Liver (tissue), 10 donors: ENCODE measurements around the gene EPM2A. TPM values are rescaled to one million over a fixed set of nuclear protein-coding genes. Genes with fewer than 3 reads are reported as not detected.

ENCODE experiments used
- DNase-seq: peaks from one replicate; pipeline ENCODE4 v3.0.0-alpha.2; 2017; ENCODE audit warnings: low spot score
- H3K27ac ChIP-seq, 2 donors: one replicate each; pipeline ENCODE4 v1.7.0; 2013; ENCODE audit warnings: inconsistent platforms in 2 of 2, low read length in 2 of 2, control low read depth in 1 of 2, low read depth in 1 of 2, mild to moderate bottlenecking in 1 of 2
- H3K27me3 ChIP-seq, 4 donors: one replicate each; pipeline versions ENCODE4 v1.6.1 to v1.7.0; 2013; ENCODE audit warnings: low read length in 3 of 4, inconsistent platforms in 1 of 4, mild to moderate bottlenecking in 1 of 4, moderate library complexity in 1 of 4; ENCODE audit not compliant: control insufficient read depth in 4 of 4, insufficient read depth in 4 of 4
- H3K36me3 ChIP-seq, 4 donors: one replicate each; pipeline versions ENCODE4 v1.6.1 to v1.7.0; 2013; ENCODE audit warnings: low read length in 3 of 4, mild to moderate bottlenecking in 3 of 4, low read depth in 1 of 4, moderate library complexity in 1 of 4; ENCODE audit not compliant: control insufficient read depth in 4 of 4, insufficient read depth in 3 of 4
- H3K4me1 ChIP-seq, 4 donors: one replicate each; pipeline versions ENCODE4 v1.6.1 to v1.7.0; 2013; ENCODE audit warnings: low read length in 3 of 4, mild to moderate bottlenecking in 3 of 4, moderate library complexity in 1 of 4; ENCODE audit not compliant: control insufficient read depth in 4 of 4, insufficient read depth in 4 of 4
- H3K4me3 ChIP-seq, 3 donors: one replicate each; pipeline versions ENCODE4 v1.6.1 to v1.7.0; 2013; ENCODE audit warnings: low read length in 3 of 3, control low read depth in 1 of 3, low read depth in 1 of 3, mild to moderate bottlenecking in 1 of 3
- H3K9ac ChIP-seq, 2 donors: one replicate each; pipeline ENCODE4 v1.7.0; 2013; ENCODE audit warnings: low read length in 2 of 2, mild to moderate bottlenecking in 2 of 2, moderate library complexity in 2 of 2, control low read depth in 1 of 2, low read depth in 1 of 2
- H3K9me3 ChIP-seq, 4 donors: one replicate each; pipeline versions ENCODE4 v1.6.1 to v1.7.0; 2013; ENCODE audit warnings: low read length in 3 of 4; ENCODE audit not compliant: control insufficient read depth in 4 of 4
- EGR1 ChIP-seq, 2 donors: IDR thresholded peaks; 2 replicates each; pipeline ENCODE4 v1.6.1; 2016 to 2018; ENCODE audit warnings: antibody characterized with exemption in 2 of 2, low read depth in 2 of 2
- GABPA ChIP-seq, 2 donors: IDR thresholded peaks in 1 of 2; conservative IDR thresholded peaks in 1 of 2; 2 replicates each; pipeline ENCODE4 v1.6.1; 2016; ENCODE audit warnings: antibody characterized with exemption in 2 of 2, mild to moderate bottlenecking in 1 of 2, moderate library complexity in 1 of 2
- HNF4A ChIP-seq, 2 donors: conservative IDR thresholded peaks; 2 replicates each; pipeline ENCODE4 v1.6.1; 2016; ENCODE audit warnings: antibody characterized with exemption in 2 of 2, mild to moderate bottlenecking in 2 of 2
- HNF4G ChIP-seq: IDR thresholded peaks from 2 replicates; pipeline ENCODE4 v1.6.1; 2016; ENCODE audit warnings: antibody characterized with exemption
- JUND ChIP-seq, 2 donors: IDR thresholded peaks; 2 replicates each; pipeline ENCODE4 v1.6.1; 2016; ENCODE audit warnings: antibody characterized with exemption in 2 of 2
- NR2F2 ChIP-seq: IDR thresholded peaks from 2 replicates; pipeline ENCODE4 v1.6.1; 2016; ENCODE audit warnings: antibody characterized with exemption
- RAD21 ChIP-seq, 2 donors: IDR thresholded peaks; 2 replicates each; pipeline ENCODE4 v1.6.1; 2016; ENCODE audit warnings: antibody characterized with exemption in 2 of 2, mild to moderate bottlenecking in 2 of 2
- RXRA ChIP-seq, 2 donors: IDR thresholded peaks; 2 replicates each; pipeline ENCODE4 v1.6.1; 2017 to 2018; ENCODE audit warnings: antibody characterized with exemption in 2 of 2, mild to moderate bottlenecking in 1 of 2
- SP1 ChIP-seq: IDR thresholded peaks from 2 replicates; pipeline ENCODE4 v1.6.1; 2018; ENCODE audit warnings: antibody characterized with exemption, mild to moderate bottlenecking
- TAF1 ChIP-seq: conservative IDR thresholded peaks from 2 replicates; pipeline ENCODE4 v1.6.1; 2016; ENCODE audit warnings: antibody characterized with exemption, mild to moderate bottlenecking
- YY1 ChIP-seq: IDR thresholded peaks from 2 replicates; pipeline ENCODE4 v1.6.1; 2016; ENCODE audit warnings: antibody characterized with exemption, mild to moderate bottlenecking
- WGBS: extraction: QIAGEN DNeasy Blood & Tissue Kit; methylation state at CpG from one replicate; pipeline ENCODE4 v1.1.7; 2013; 5-methylcytosine and 5-hydroxymethylcytosine counted together
- polyA plus RNA-seq, 2 donors: library from polyadenylated mRNA; stranded (reverse) in 1 of 2; unstranded in 1 of 2; fragments of 200-250 nt in 1 of 2; fragments of >200 nt in 1 of 2; fragmentation: Nextera tagmentation in 1 of 2; extraction: Ambion mirVana in 1 of 2; gene quantifications; one replicate each; pipeline versions ENCODE4 v1.2.1 to v1.2.3, GENCODE V29; 2013 to 2015
- small RNA-seq: library from RNA; depleted of rRNA; stranded (forward); fragments of <200 nt; gene quantifications from one replicate; pipeline ENCODE3, GENCODE V24; 2014
- total RNA-seq, 2 donors: library from RNA; depleted of rRNA; stranded (reverse); fragments of >200 nt; gene quantifications; one replicate each; pipeline ENCODE4 v1.2.3, GENCODE V29; 2014
- TF ChIP-seq, protein P1 (sequence below): IDR thresholded peaks from 2 replicates; pipeline ENCODE4 v1.6.1; 2016; ENCODE audit warnings: antibody characterized with exemption
- TF ChIP-seq, protein P2 (sequence below): IDR thresholded peaks from 2 replicates; pipeline ENCODE4 v1.6.1; 2016; ENCODE audit warnings: antibody characterized with exemption
- TF ChIP-seq, protein P3 (sequence below): IDR thresholded peaks from 2 replicates; pipeline ENCODE4 v1.6.1; 2016; ENCODE audit warnings: antibody characterized with exemption
- TF ChIP-seq, protein P4 (sequence below): IDR thresholded peaks from 2 replicates; pipeline ENCODE4 v1.6.1; 2016; ENCODE audit warnings: antibody characterized with exemption, mild to moderate bottlenecking
- TF ChIP-seq, protein P5 (sequence below): fragments of 150-350 bp; IDR thresholded peaks from 2 replicates; pipeline ENCODE4 v1.5.1; 2017; ENCODE audit warnings: improper control_type of control experiment, low read depth, low read length; ENCODE audit not compliant: missing input control
- donor health status: healthy.
- donor health status: healthy.
- donor health status: healthy.
- donor health status: healthy.
- donor health status: healthy.

Gene EPM2A
- total and polyA plus RNA-seq, 4 donors = 3.7 to 13.0 (median 5.1) TPM

DNA sequence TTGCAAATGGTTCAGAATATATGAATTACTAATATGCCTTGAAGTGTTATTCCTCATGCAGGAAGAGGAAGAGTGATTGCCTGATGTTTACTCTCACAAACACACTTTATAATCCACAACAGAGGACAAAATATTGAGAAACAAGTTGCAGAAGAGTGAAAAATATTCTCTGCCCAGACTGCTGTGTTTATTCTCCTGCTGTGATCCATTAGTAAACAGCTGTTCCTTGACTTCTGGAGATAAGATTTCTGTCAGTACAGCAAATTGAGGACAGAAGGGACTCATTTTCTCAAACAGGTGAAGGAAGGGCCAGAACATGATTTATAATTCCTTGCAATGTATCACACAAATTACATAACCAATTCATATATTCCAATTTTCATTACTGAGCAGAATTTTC, 148.0 kb downstream of the EPM2A start:
- Histone ChIP-seq H3K27ac (no peak overlapping the region), H3K4me3 (no peak overlapping the region), H3K9me3 (peaks cover 0 to 2% (median 0%) of the 10 kb centered on the region in 4 donors), H3K4me1 (no peaks in the 10 kb centered on the region), H3K36me3 (no peaks in the 10 kb centered on the region), H3K27me3 (no peaks in the 10 kb centered on the region), H3K9ac (no peak overlapping the region)
- no peak for DNase-seq
- TF ChIP-seq TAF1 = no peak
- TF ChIP-seq, protein P1, sequence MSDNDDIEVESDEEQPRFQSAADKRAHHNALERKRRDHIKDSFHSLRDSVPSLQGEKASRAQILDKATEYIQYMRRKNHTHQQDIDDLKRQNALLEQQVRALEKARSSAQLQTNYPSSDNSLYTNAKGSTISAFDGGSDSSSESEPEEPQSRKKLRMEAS = no peak
- no peak for TF ChIP-seq JUND (IDR thresholded peaks at IDR 0.05)
- TF ChIP-seq GABPA (IDR thresholded peaks at IDR 0.05 in 1 of 2, conservative IDR thresholded peaks at IDR 0.05 in 1 of 2) = no peak
- no peak for TF ChIP-seq YY1
- TF ChIP-seq, protein P2, sequence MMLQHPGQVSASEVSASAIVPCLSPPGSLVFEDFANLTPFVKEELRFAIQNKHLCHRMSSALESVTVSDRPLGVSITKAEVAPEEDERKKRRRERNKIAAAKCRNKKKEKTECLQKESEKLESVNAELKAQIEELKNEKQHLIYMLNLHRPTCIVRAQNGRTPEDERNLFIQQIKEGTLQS = no peak
- no peak for TF ChIP-seq NR2F2
- no peak for TF ChIP-seq SP1
- no peak for TF ChIP-seq HNF4G
- no peak for TF ChIP-seq EGR1 (IDR thresholded peaks at IDR 0.05; ENCODE audit: low read depth in 2 of 2)
- TF ChIP-seq, protein P3, sequence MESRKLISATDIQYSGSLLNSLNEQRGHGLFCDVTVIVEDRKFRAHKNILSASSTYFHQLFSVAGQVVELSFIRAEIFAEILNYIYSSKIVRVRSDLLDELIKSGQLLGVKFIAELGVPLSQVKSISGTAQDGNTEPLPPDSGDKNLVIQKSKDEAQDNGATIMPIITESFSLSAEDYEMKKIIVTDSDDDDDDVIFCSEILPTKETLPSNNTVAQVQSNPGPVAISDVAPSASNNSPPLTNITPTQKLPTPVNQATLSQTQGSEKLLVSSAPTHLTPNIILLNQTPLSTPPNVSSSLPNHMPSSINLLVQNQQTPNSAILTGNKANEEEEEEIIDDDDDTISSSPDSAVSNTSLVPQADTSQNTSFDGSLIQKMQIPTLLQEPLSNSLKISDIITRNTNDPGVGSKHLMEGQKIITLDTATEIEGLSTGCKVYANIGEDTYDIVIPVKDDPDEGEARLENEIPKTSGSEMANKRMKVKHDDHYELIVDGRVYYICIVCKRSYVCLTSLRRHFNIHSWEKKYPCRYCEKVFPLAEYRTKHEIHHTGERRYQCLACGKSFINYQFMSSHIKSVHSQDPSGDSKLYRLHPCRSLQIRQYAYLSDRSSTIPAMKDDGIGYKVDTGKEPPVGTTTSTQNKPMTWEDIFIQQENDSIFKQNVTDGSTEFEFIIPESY = no peak
- TF ChIP-seq, protein P4, sequence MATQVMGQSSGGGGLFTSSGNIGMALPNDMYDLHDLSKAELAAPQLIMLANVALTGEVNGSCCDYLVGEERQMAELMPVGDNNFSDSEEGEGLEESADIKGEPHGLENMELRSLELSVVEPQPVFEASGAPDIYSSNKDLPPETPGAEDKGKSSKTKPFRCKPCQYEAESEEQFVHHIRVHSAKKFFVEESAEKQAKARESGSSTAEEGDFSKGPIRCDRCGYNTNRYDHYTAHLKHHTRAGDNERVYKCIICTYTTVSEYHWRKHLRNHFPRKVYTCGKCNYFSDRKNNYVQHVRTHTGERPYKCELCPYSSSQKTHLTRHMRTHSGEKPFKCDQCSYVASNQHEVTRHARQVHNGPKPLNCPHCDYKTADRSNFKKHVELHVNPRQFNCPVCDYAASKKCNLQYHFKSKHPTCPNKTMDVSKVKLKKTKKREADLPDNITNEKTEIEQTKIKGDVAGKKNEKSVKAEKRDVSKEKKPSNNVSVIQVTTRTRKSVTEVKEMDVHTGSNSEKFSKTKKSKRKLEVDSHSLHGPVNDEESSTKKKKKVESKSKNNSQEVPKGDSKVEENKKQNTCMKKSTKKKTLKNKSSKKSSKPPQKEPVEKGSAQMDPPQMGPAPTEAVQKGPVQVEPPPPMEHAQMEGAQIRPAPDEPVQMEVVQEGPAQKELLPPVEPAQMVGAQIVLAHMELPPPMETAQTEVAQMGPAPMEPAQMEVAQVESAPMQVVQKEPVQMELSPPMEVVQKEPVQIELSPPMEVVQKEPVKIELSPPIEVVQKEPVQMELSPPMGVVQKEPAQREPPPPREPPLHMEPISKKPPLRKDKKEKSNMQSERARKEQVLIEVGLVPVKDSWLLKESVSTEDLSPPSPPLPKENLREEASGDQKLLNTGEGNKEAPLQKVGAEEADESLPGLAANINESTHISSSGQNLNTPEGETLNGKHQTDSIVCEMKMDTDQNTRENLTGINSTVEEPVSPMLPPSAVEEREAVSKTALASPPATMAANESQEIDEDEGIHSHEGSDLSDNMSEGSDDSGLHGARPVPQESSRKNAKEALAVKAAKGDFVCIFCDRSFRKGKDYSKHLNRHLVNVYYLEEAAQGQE = no peak
- TF ChIP-seq, protein P5, sequence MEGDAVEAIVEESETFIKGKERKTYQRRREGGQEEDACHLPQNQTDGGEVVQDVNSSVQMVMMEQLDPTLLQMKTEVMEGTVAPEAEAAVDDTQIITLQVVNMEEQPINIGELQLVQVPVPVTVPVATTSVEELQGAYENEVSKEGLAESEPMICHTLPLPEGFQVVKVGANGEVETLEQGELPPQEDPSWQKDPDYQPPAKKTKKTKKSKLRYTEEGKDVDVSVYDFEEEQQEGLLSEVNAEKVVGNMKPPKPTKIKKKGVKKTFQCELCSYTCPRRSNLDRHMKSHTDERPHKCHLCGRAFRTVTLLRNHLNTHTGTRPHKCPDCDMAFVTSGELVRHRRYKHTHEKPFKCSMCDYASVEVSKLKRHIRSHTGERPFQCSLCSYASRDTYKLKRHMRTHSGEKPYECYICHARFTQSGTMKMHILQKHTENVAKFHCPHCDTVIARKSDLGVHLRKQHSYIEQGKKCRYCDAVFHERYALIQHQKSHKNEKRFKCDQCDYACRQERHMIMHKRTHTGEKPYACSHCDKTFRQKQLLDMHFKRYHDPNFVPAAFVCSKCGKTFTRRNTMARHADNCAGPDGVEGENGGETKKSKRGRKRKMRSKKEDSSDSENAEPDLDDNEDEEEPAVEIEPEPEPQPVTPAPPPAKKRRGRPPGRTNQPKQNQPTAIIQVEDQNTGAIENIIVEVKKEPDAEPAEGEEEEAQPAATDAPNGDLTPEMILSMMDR = no peak
- TF ChIP-seq HNF4A (conservative IDR thresholded peaks at IDR 0.05) = no peak
- TF ChIP-seq RXRA (IDR thresholded peaks at IDR 0.05) = no peak

DNA sequence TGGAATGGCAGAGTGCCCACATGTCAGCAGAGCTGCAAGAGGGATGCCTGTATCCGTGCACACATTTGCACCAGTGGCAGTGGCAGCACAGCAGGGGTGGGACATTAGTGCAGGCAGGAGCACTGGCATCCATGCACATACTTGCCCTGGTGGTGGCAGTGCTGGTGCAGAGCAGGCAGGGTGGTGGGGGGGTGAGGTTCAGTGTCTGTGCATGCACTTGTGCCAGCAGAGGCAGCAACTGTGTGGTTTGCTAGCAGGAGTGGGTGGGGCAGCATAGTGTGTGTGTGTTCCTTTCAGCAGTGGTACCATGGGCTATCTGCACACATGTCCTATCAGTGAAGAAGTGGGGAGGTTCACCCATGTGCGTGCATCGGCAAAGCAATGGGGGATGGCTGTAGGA, 151.6 kb downstream of the EPM2A start:
- Histone ChIP-seq H3K36me3 (no peaks in the 10 kb centered on the region), H3K4me3 (no peak overlapping the region), H3K27ac (no peak overlapping the region), H3K4me1 (no peaks in the 10 kb centered on the region), H3K27me3 (no peaks in the 10 kb centered on the region), H3K9me3 (peaks cover 0 to 2% (median 0%) of the 10 kb centered on the region in 4 donors), H3K9ac (no peak overlapping the region)
- no peak for DNase-seq
- WGBS = 62% methylated on average over 3 of the region's 3 CpGs
- no peak for TF ChIP-seq HNF4G
- TF ChIP-seq, protein P2 = no peak
- TF ChIP-seq RAD21 (IDR thresholded peaks at IDR 0.05) = no peak
- no peak for TF ChIP-seq JUND (IDR thresholded peaks at IDR 0.05)
- no peak for TF ChIP-seq HNF4A (conservative IDR thresholded peaks at IDR 0.05)

Small RNAs within 50 kb of the gene (small RNA-seq; reads per million reads assigned to genes)
- gene AL023806.2 = not detected

Other genes with a start within 250 kb of the EPM2A start
- 10 to 100 TPM in 1 of 2 donors, 1 to 10 TPM in 1; 5.4 to 15.5 TPM for gene FBXO30, start 79.3 kb upstream of the EPM2A start, total RNA-seq
- 1 to 10 TPM in 1 of 2 donors, under 1 TPM in 1; 0.90 to 1.6 TPM for gene FBXO30, start 79.3 kb upstream of the EPM2A start, polyA plus RNA-seq
- 10 to 100 TPM in 1 of 2 donors, 1 to 10 TPM in 1; 9.2 to 25.5 TPM for gene SHPRH, start 228.8 kb upstream of the EPM2A start, total RNA-seq
- gene SHPRH, start 228.8 kb upstream of the EPM2A start, polyA plus RNA-seq = 10 to 100 TPM in 1 of 2 donors, 1 to 10 TPM in 1; 1.6 to 10.6 TPM